H1 (cell line): ENCODE results near the gene LIPT2. TPM values are rescaled to one million over a fixed set of nuclear protein-coding genes. Genes with fewer than 3 reads are reported as not detected.

ENCODE experiments used
- CTCF ChIA-PET: fragments of 300-600 bp; sonication (Branson Sonifier 250); formaldehyde crosslinking; loops from one replicate; lab custom pipeline; 2021; ENCODE audit not compliant: partially characterized antibody; lab: Charles Lee
- POLR2A ChIA-PET: fragments of 300-600 bp; sonication (Branson Sonifier 250); formaldehyde crosslinking; loops from one replicate; lab custom pipeline; 2021; ENCODE audit warnings: inconsistent platforms; ENCODE audit not compliant: partially characterized antibody; lab: Charles Lee
- DNase-seq, 2 experiments: peaks; one replicate each; pipeline versions ENCODE4 v3.0.0 to v3.0.0-alpha.2; 2010 to 2022; ENCODE audit warnings: low spot score in 2 of 2, low read depth in 1 of 2, mixed read lengths in 1 of 2
- FAIRE-seq: peaks from 2 replicates; lab custom pipeline; 2011; peaks lifted over from hg19 to GRCh38; lab: Jason Lieb, UNC
- H2AFZ ChIP-seq: 2 replicates; pipeline ENCODE4 v1.8.1; 2012; ENCODE audit warnings: low read length, inconsistent platforms
- H2AK5ac ChIP-seq: 2 replicates; pipeline ENCODE4 v1.6.1; 2013; ENCODE audit warnings: low read depth, low read length
- H2BK120ac ChIP-seq: replicated peaks from 2 replicates; pipeline ENCODE3; 2013; ENCODE audit warnings: low read depth, low read length, inconsistent platforms
- H2BK12ac ChIP-seq: 2 replicates; pipeline ENCODE4 v1.6.1; 2013; ENCODE audit warnings: low read depth, low read length
- H2BK15ac ChIP-seq: 2 replicates; pipeline ENCODE4 v1.6.1; 2013; ENCODE audit warnings: low read length
- H2BK20ac ChIP-seq: 2 replicates; pipeline ENCODE4 v1.6.1; 2013; ENCODE audit warnings: low read length
- H2BK5ac ChIP-seq: 2 replicates; pipeline ENCODE4 v1.6.1; 2013; ENCODE audit warnings: low read depth, low read length
- H3K14ac ChIP-seq: 2 replicates; pipeline ENCODE4 v1.6.1; 2013; ENCODE audit warnings: inconsistent platforms; ENCODE audit not compliant: insufficient read length
- H3K18ac ChIP-seq: 2 replicates; pipeline ENCODE4 v1.6.1; 2013; ENCODE audit warnings: low read length; ENCODE audit errors: extremely low read depth
- H3K23ac ChIP-seq: 2 replicates; pipeline ENCODE4 v1.6.1; 2013; ENCODE audit warnings: inconsistent platforms; ENCODE audit not compliant: insufficient read length
- H3K23me2 ChIP-seq: 2 replicates; pipeline ENCODE4 v1.6.1; 2013; ENCODE audit warnings: low read depth, low read length
- H3K27ac ChIP-seq: 2 replicates; pipeline ENCODE4 v1.6.1; 2011; ENCODE audit warnings: low read depth, low read length, inconsistent platforms
- H3K27me3 ChIP-seq, 4 experiments: replicated peaks in 1 of 4; 1 replicate in 1 of 4; 2 replicates in 3 of 4; pipeline versions ENCODE4 v1.6.1 to v1.8.1; 2011 to 2013; ENCODE audit warnings: low read length in 3 of 4, mild to moderate bottlenecking in 3 of 4, inconsistent platforms in 2 of 4, mixed read lengths in 2 of 4, moderate library complexity in 1 of 4; ENCODE audit not compliant: control insufficient read depth in 3 of 4, insufficient read depth in 3 of 4; ENCODE audit errors: extremely low read depth in 1 of 4
- H3K36me3 ChIP-seq, 4 experiments: 2 replicates each; pipeline versions ENCODE4 v1.6.1 to v1.8.1; 2011 to 2013; ENCODE audit warnings: mild to moderate bottlenecking in 4 of 4, low read length in 3 of 4, moderate library complexity in 2 of 4, control low read depth in 1 of 4, inconsistent platforms in 1 of 4; ENCODE audit not compliant: insufficient read depth in 4 of 4, control insufficient read depth in 2 of 4
- H3K4ac ChIP-seq: replicated peaks from 2 replicates; pipeline ENCODE3; 2013; ENCODE audit warnings: low read length, low read depth, mixed read lengths, inconsistent platforms; ENCODE audit not compliant: insufficient read length
- H3K4me1 ChIP-seq, 4 experiments: replicated peaks in 1 of 4; 1 replicate in 1 of 4; 2 replicates in 3 of 4; pipeline versions ENCODE4 v1.6.1 to v1.8.1; 2011 to 2013; ENCODE audit warnings: low read length in 3 of 4, inconsistent platforms in 2 of 4, mixed read lengths in 1 of 4; ENCODE audit not compliant: insufficient read depth in 4 of 4, control insufficient read depth in 3 of 4
- H3K4me2 ChIP-seq, 2 experiments: 2 replicates each; pipeline versions ENCODE4 v1.6.1 to v1.8.1; 2011 to 2013; ENCODE audit warnings: low read depth in 2 of 2, low read length in 2 of 2, control low read depth in 1 of 2, inconsistent platforms in 1 of 2, mild to moderate bottlenecking in 1 of 2; ENCODE audit not compliant: insufficient read depth in 1 of 2
- H3K4me3 ChIP-seq, 4 experiments: fragments of 200-600, 300-600 bp in 1 of 4; sonication (generic), shearing (Covaris generic), sonication (Bioruptor Twin) in 1 of 4; 2 replicates each; pipeline versions ENCODE4 v1.5.1 to v1.8.1; 2011 to 2016; ENCODE audit warnings: low read length in 4 of 4, low read depth in 3 of 4, control low read depth in 2 of 4, inconsistent platforms in 2 of 4, mild to moderate bottlenecking in 2 of 4, mixed read lengths in 1 of 4, moderate library complexity in 1 of 4; ENCODE audit not compliant: insufficient read depth in 2 of 4; ENCODE audit errors: extremely low read depth in 1 of 4
- H3K56ac ChIP-seq: replicated peaks from 2 replicates; pipeline ENCODE3; 2013; ENCODE audit warnings: low read depth, mild to moderate bottlenecking, mixed read lengths, low read length, inconsistent platforms; ENCODE audit not compliant: insufficient read length
- H3K79me1 ChIP-seq: 2 replicates; pipeline ENCODE4 v1.6.1; 2013; ENCODE audit warnings: low read depth, low read length, control low read depth
- H3K79me2 ChIP-seq, 2 experiments: 2 replicates each; pipeline versions ENCODE4 v1.6.1 to v1.8.1; 2012 to 2013; ENCODE audit warnings: low read length in 2 of 2, mild to moderate bottlenecking in 2 of 2, inconsistent platforms in 1 of 2; ENCODE audit not compliant: insufficient read depth in 2 of 2, control insufficient read depth in 1 of 2
- H3K9ac ChIP-seq, 4 experiments: replicated peaks in 1 of 4; 1 replicate in 1 of 4; 2 replicates in 3 of 4; pipeline versions ENCODE4 v1.6.1 to v1.8.1; 2011 to 2013; ENCODE audit warnings: low read depth in 3 of 4, low read length in 3 of 4, control low read depth in 2 of 4, mild to moderate bottlenecking in 2 of 4, moderate library complexity in 2 of 4, inconsistent platforms in 1 of 4; ENCODE audit errors: extremely low read depth in 1 of 4
- H3K9me3 ChIP-seq, 2 experiments: 2 replicates each; pipeline versions ENCODE4 v1.6.1 to v1.8.1; 2012 to 2013; ENCODE audit warnings: mild to moderate bottlenecking in 2 of 2, moderate library complexity in 2 of 2, control low read depth in 1 of 2, inconsistent platforms in 1 of 2, low read depth in 1 of 2, low read length in 1 of 2, mixed read lengths in 1 of 2; ENCODE audit not compliant: insufficient read depth in 2 of 2
- H4K20me1 ChIP-seq, 2 experiments: replicated peaks in 1 of 2; 2 replicates each; pipeline versions ENCODE3 to v1.8.1; 2011 to 2013; ENCODE audit warnings: inconsistent platforms in 2 of 2, low read length in 2 of 2, mild to moderate bottlenecking in 1 of 2; ENCODE audit not compliant: insufficient read depth in 2 of 2, control insufficient read depth in 1 of 2
- H4K5ac ChIP-seq: 2 replicates; pipeline ENCODE4 v1.6.1; 2013; ENCODE audit warnings: low read length, low read depth, mixed read lengths, inconsistent platforms; ENCODE audit not compliant: insufficient read length
- H4K8ac ChIP-seq: 2 replicates; pipeline ENCODE4 v1.8.0; 2013; ENCODE audit warnings: mild to moderate bottlenecking, moderate library complexity, low read length, inconsistent platforms; ENCODE audit not compliant: insufficient read depth; ENCODE audit errors: extremely low read depth
- H4K91ac ChIP-seq: replicated peaks from 2 replicates; pipeline ENCODE3; 2013; ENCODE audit warnings: low read length, mixed read lengths, inconsistent platforms; ENCODE audit not compliant: insufficient read length
- ASH2L ChIP-seq: fragments of 200-600, 300-600 bp; sonication (generic); IDR thresholded peaks from one replicate; pipeline ENCODE4 v1.7.1; 2017; ENCODE audit warnings: low read length
- CBX5 ChIP-seq: fragments of 300-800, 300-1000 bp; sonication (generic); IDR thresholded peaks from 2 replicates; pipeline ENCODE4 v1.7.1; 2016; ENCODE audit warnings: antibody characterized with exemption, low read length, low read depth
- CHD1 ChIP-seq: IDR thresholded peaks from 2 replicates; pipeline ENCODE4 v1.6.1; 2012; ENCODE audit warnings: low read depth, low read length, improper control_type of control experiment
- CHD2 ChIP-seq: IDR thresholded peaks from 2 replicates; pipeline ENCODE4 v1.6.1; 2012; ENCODE audit warnings: low read length, improper control_type of control experiment
- EP300 ChIP-seq, 2 experiments: IDR thresholded peaks; 1 replicate in 1 of 2; 2 replicates in 1 of 2; pipeline ENCODE4 v1.6.1; 2011 to 2012; ENCODE audit warnings: low read depth in 2 of 2, low read length in 2 of 2, mild to moderate bottlenecking in 2 of 2, borderline replicate concordance in 1 of 2, inconsistent platforms in 1 of 2, moderate library complexity in 1 of 2
- JUN ChIP-seq: IDR thresholded peaks from 2 replicates; pipeline ENCODE4 v1.6.1; 2011; ENCODE audit warnings: low read depth, mild to moderate bottlenecking, improper control_type of control experiment, low read length
- POLR2AphosphoS5 ChIP-seq: IDR thresholded peaks from 2 replicates; pipeline ENCODE4 v1.6.1; 2011; ENCODE audit warnings: low read depth, low read length
- RXRA ChIP-seq: IDR thresholded peaks from 2 replicates; pipeline ENCODE4 v1.6.1; 2011; ENCODE audit warnings: low read depth, mild to moderate bottlenecking, low read length, moderate library complexity; ENCODE audit not compliant: insufficient read depth
- TAF7 ChIP-seq: optimal IDR thresholded peaks from 2 replicates; pipeline ENCODE3; 2011; ENCODE audit warnings: low read depth, mild to moderate bottlenecking, inconsistent platforms, low read length, moderate library complexity, borderline replicate concordance
- TCF12 ChIP-seq: IDR thresholded peaks from 2 replicates; pipeline ENCODE4 v1.6.1; 2011; ENCODE audit warnings: low read depth, mild to moderate bottlenecking, low read length
- TEAD4 ChIP-seq: IDR thresholded peaks from 2 replicates; pipeline ENCODE4 v1.6.1; 2012; ENCODE audit warnings: low read depth, low read length, inconsistent platforms, mixed read lengths
- YY1 ChIP-seq: IDR thresholded peaks from 2 replicates; pipeline ENCODE4 v1.6.1; 2011; ENCODE audit warnings: low read depth, mild to moderate bottlenecking, low read length
- WGBS, 2 experiments: shearing (Covaris generic) in 1 of 2; methylation state at CpG; one replicate each; pipeline versions ENCODE4 v1.1.6 to v1.1.7; 2013 to 2015; ENCODE audit warnings: low lambda C conversion rate in 2 of 2, mixed read lengths in 2 of 2, inconsistent platforms in 1 of 2, low coverage in 1 of 2, missing lambda C conversion rate in 1 of 2; ENCODE audit not compliant: insufficient replicate concordance in 2 of 2, insufficient coverage in 1 of 2, insufficient read length in 1 of 2; ENCODE audit errors: extremely low coverage in 1 of 2, missing lambda C conversion rate in 1 of 2; 5-methylcytosine and 5-hydroxymethylcytosine counted together
- polyA plus RNA-seq, 7 experiments: library from polyadenylated mRNA; depleted of rRNA in 3 of 7; stranded (reverse) in 5 of 7; unstranded in 2 of 7; fragments of >200 nt in 5 of 7; fragments of 200-250 nt in 2 of 7; gene quantifications; 1 replicate in 5 of 7; 2 replicates in 1 of 7; 4 replicates in 1 of 7; pipeline versions ENCODE4 v1.2.1 to v1.2.3, GENCODE V29; 2011 to 2013; ENCODE audit warnings: missing spikeins in 2 of 7, mixed read lengths in 2 of 7
- total RNA-seq: library from RNA; stranded (reverse); fragmentation: NEBNext Ultra II Directional; extraction: Animal tissue kit (Norgen Biotek cat#: 25700); gene quantifications from 2 replicates; pipeline ENCODE4 v1.2.1, GENCODE V29; 2021
- TF ChIP-seq, protein P1 (sequence below): IDR thresholded peaks from 2 replicates; pipeline ENCODE4 v1.6.1; 2011; ENCODE audit warnings: low read length, improper control_type of control experiment

LIPT2 gene
- total and polyA plus RNA-seq, 2 of the 8 experiments (the other 6 are each of a cell fraction or from before 2014, with no cell fraction given), result 6.4 to 16.7 TPM

DNA sequence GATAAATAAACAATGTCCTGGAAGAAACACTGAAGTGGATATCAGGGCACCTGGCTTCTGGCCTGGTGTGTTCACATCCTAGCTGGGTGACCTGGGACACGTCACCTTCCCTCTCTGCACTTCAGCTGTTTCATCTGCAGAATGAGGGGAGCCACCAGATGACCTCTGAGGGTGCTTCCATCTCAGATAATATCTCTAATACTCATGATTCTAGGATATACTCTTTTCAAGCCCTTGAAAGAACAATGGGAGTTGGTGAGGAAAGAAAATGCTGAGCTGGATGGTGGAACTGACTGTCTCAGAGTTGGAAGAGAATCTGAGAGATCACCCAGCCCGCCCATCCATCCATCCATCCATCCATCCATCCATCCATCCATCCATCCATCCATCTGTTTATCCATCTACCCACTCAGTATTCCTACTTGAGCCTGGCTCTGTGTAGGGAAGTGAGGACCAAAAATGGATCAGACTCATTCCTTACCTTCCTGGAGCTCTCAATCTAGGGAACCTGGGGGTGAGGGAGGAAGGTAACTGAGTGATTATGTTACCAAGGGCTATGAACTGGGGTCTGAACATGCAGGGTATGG, 28.2 kb upstream of the LIPT2 start:
- no peak overlapping the region for H2AFZ ChIP-seq
- DNase-seq (no peak), FAIRE-seq (no peak)
- H3K36me3 ChIP-seq, result no peaks in the 10 kb centered on the region
- H3K9ac ChIP-seq, result no peak overlapping the region
- H2BK20ac ChIP-seq, result no peak overlapping the region
- no peaks in the 10 kb centered on the region for H3K79me1 ChIP-seq
- H3K14ac ChIP-seq, result no peak overlapping the region
- no peaks in the 10 kb centered on the region for H3K79me2 ChIP-seq
- ChIA-PET CTCF (interaction anchor here (0.6 to 1.1 kb wide), 3 partner anchors 19 to 50 kb away, joined by 3 to 4 read pairs (median 3); partner anchors contain the start of gene LIPT2), POLR2A (interaction anchor here (2.9 kb wide), 1 partner anchor 29 kb away, joined by 9 read pairs; the partner anchor contains the start of gene LIPT2)
- no peak overlapping the region for H3K23ac ChIP-seq
- no peak overlapping the region for H2BK5ac ChIP-seq
- no peaks in the 10 kb centered on the region for H3K9me3 ChIP-seq
- H4K91ac ChIP-seq, result no peak overlapping the region
- H3K18ac ChIP-seq, result no peak overlapping the region
- H2BK12ac ChIP-seq, result no peak overlapping the region
- H3K27ac ChIP-seq, result no peak overlapping the region
- H4K5ac ChIP-seq, result no peak overlapping the region
- no peak overlapping the region for H2BK120ac ChIP-seq
- H3K4ac ChIP-seq, result no peak overlapping the region
- H2BK15ac ChIP-seq, result no peak overlapping the region
- no peak overlapping the region for H3K4me3 ChIP-seq
- H4K8ac ChIP-seq, result no peak overlapping the region
- no peak overlapping the region for H3K56ac ChIP-seq
- no peak overlapping the region for H3K4me2 ChIP-seq
- H4K20me1 ChIP-seq, result no peaks in the 10 kb centered on the region
- no peaks in the 10 kb centered on the region for H3K4me1 ChIP-seq
- WGBS, 2 experiments, result 94% methylated on average over 2 of the region's 2 CpGs; no CpG with 5 or more reads in 1 of the 2 experiments
- H3K23me2 ChIP-seq, result peaks cover 2% of the 10 kb centered on the region; the same call in 1 of the 2 replicates
- no peaks in the 10 kb centered on the region for H3K27me3 ChIP-seq
- no peak overlapping the region for H2AK5ac ChIP-seq
- TF ChIP-seq TEAD4, result no peak
- no peak for TF ChIP-seq CHD1
- no peak for TF ChIP-seq ASH2L
- no peak for TF ChIP-seq POLR2AphosphoS5
- no peak for TF ChIP-seq TAF7
- no peak for TF ChIP-seq JUN
- TF ChIP-seq CBX5, result no peak
- no peak for TF ChIP-seq YY1
- TF ChIP-seq RXRA, result no peak
- TF ChIP-seq, protein P1, sequence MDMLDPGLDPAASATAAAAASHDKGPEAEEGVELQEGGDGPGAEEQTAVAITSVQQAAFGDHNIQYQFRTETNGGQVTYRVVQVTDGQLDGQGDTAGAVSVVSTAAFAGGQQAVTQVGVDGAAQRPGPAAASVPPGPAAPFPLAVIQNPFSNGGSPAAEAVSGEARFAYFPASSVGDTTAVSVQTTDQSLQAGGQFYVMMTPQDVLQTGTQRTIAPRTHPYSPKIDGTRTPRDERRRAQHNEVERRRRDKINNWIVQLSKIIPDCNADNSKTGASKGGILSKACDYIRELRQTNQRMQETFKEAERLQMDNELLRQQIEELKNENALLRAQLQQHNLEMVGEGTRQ, result no peak
- TF ChIP-seq TCF12, result no peak
- TF ChIP-seq EP300 (IDR thresholded peaks at IDR 0.05; ENCODE audit: borderline replicate concordance in 1 of 2, low read depth in 2 of 2, low read length in 2 of 2), result no peak
- TF ChIP-seq CHD2, result no peak
